Measurements from ENCODE around the gene SORL1.

Gene SORL1

GRCh38 chr11:121520243-121521144 is 68.4 kb downstream of the SORL1 start:
- H3K4me3 ChIP-seq (ENCODE audit: control insufficient read depth, low read depth, low read length), result no peak overlapping the region
- peak; percentile 92 for DNase-seq (ENCODE audit: low read depth)
- no peak for TF ChIP-seq CTCF (conservative IDR thresholded peaks at IDR 0.05; ENCODE audit: control insufficient read depth, insufficient read depth, low read depth, low read length)

GRCh38 chr11:121521145-121522042 is 69.3 kb downstream of the SORL1 start:
- no peak overlapping the region for H3K4me3 ChIP-seq (ENCODE audit: control insufficient read depth, low read depth, low read length)
- peak; percentile 12 for DNase-seq (ENCODE audit: low read depth)
- no peak for TF ChIP-seq CTCF (conservative IDR thresholded peaks at IDR 0.05; ENCODE audit: control insufficient read depth, insufficient read depth, low read depth, low read length)

GRCh38 chr11:121522043-121522941 is 70.2 kb downstream of the SORL1 start:
- no peak for DNase-seq (ENCODE audit: low read depth)
- TF ChIP-seq CTCF (conservative IDR thresholded peaks at IDR 0.05; ENCODE audit: control insufficient read depth, insufficient read depth, low read depth, low read length), result no peak
- no peak overlapping the region for H3K4me3 ChIP-seq (ENCODE audit: control insufficient read depth, low read depth, low read length)

- no peak for DNase-seq (ENCODE audit: low read depth)
- TF ChIP-seq CTCF (conservative IDR thresholded peaks at IDR 0.05; ENCODE audit: control insufficient read depth, insufficient read depth, low read depth, low read length), result no peak
- H3K4me3 ChIP-seq (ENCODE audit: control insufficient read depth, low read depth, low read length), result no peak overlapping the region
Observed at GRCh38 chr11:121523581-121524232, 71.6 kb downstream of the SORL1 start.

GRCh38 chr11:121524233-121524631 is 72.1 kb downstream of the SORL1 start:
- no peak overlapping the region for H3K4me3 ChIP-seq (ENCODE audit: control insufficient read depth, low read depth, low read length)
- DNase-seq (ENCODE audit: low read depth), result no peak
- TF ChIP-seq CTCF (conservative IDR thresholded peaks at IDR 0.05; ENCODE audit: control insufficient read depth, insufficient read depth, low read depth, low read length), result no peak

Data from fibroblast of mammary gland (primary cell).